NCI-H69 (cell line): ENCODE measurements around the gene STOML3.
"Not testable (repeated sequence)": the region's sequence is repeated elsewhere in the genome, so short reads cannot be mapped to it uniquely, and the experiment has no call there.

Experiments
- DNase-seq: peaks from one replicate; lab custom pipeline; 2025; lab: John Stamatoyannopoulos, UW

Gene STOML3, protein sequence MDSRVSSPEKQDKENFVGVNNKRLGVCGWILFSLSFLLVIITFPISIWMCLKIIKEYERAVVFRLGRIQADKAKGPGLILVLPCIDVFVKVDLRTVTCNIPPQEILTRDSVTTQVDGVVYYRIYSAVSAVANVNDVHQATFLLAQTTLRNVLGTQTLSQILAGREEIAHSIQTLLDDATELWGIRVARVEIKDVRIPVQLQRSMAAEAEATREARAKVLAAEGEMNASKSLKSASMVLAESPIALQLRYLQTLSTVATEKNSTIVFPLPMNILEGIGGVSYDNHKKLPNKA

DNA sequence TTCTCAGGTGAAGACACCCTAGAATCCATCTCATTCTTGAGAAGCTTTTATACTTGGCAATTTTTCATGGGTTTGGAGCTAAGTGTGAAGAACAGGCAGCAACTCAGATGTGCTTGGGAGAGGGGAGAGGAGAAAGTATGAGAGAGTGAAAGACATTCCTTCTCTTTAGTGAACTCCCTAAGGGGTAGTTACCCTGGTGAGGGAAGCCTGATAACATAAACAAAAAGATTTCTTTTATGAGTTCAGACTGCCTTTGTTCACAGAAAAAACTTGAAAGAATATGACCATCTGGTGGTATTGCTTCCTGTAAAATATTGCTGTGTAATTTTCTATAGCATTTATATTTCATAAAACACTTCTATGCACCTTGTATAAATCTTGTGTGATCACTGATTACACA, at the start of gene STOML3:
Gene STOML3, minus strand, starts transcription at position 139 of the 400 bp plus-strand sequence. Its CDS starts 110 bp downstream, at position 29.
- peak; percentile 58 for DNase-seq

GRCh38 chr13:39040206-39040605, 49.6 kb upstream of the STOML3 start:
- DNase-seq, result no peak

DNA sequence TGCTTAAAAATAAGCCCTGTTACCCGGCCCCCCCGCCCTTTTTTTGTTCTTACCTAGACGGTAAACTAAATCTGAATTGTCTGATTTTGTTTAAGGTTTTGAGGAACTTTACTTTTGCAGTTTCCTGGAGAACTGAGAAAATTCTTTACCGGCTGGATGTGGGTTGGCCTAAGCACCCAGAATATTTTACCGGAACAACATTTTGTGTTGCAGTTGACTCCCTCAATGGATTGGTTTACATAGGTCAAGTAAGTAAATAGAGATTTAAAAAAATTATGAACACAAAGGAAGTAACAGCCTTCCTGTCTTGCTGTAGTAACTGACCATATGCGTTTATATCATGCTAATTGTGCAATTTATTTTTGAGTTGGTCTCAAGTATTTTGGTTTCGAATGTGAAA, 48.4 kb upstream of the STOML3 start:
- peak; percentile 53 for DNase-seq

DNA sequence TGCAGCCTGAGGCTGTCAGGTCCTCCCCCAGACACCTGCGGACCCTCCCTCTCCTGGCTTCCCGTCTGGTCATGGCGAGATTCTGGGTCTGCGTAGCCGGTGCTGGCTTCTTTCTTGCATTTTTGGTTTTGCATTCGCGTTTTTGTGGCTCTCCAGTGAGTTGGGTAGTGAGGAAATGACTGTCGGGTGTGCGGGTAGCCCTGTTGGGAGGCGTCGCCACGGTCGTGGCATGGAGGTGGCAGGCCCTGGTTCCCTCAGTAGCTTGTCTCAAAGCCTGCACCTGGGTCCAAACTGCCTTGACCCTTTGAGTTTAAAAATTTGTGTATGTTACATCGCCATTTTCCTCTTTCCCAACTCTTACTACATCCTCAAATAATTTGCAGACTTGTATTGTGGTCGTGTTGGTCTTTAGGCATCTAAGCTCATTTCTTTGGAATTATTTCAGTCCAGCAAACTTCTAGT, 48.0 kb upstream of the STOML3 start:
- DNase-seq, result peak; percentile 80

DNA sequence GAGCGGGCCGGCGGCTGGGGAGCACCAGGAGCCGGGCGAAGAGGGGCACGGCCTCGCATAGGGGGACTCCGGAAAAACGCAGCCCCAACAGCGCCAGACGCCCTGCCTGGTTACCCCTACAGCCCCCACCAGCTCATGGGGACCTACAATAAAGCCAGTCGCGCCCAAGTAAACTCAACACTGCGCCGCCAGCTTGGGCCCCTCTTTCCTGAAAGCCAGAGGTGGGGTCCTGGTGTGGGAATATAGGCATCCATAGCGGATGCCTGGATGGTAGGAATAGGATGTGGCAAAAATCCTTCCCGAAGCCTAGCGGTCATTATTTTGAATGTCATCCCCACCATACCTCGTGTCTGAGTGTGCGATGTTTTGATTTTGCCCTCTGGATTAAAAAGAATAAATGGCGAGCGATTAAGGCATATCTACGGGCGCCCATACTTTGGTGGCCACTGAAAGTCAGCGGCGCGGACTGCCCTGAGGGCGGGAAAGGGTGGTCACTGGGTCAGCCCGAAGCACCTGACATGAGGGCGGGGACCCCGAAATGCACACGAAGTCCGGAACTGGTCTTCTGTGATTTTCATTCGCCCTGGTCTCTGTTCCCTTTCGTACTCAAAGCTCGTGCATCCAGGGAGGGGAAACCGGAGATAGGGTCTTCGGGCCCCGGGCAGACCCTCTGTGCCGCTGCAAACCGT, 47.4 kb upstream of the STOML3 start, which contains the start of the genes NHLRC3 and PROSER1:
Gene NHLRC3, plus strand, starts transcription at position 577 of the 689 bp plus-strand sequence. CDS start 184 bp downstream, outside the sequence.
Gene PROSER1, minus strand, starts transcription at position 210 of the 689 bp plus-strand sequence. CDS start 847 bp downstream, outside the sequence.
- peak; percentile 92 for DNase-seq

DNA sequence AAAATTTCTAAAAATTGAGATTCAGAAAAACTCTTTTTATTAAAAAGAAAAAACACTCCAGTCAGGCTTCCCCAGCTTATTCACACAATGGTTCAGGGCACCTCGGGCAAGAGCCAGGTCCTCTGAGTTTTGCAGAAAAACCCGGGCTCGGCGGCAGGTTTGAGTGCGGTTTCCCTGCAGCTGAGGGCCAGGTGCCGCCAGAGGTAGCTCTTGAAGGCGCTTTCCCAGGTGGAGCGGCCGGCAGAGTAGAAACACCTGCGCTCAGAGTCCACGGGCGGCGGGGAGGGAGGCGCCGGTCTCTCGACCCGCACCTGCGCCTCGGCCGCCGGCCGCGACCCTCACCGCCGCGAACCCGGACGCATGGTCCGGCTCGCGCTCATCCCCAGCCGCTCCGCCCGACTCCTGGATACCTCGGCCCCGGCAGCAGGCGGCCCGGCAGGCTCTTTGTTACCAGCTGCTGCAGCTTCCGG, 46.8 kb upstream of the STOML3 start:
- DNase-seq, result no peak

DNA sequence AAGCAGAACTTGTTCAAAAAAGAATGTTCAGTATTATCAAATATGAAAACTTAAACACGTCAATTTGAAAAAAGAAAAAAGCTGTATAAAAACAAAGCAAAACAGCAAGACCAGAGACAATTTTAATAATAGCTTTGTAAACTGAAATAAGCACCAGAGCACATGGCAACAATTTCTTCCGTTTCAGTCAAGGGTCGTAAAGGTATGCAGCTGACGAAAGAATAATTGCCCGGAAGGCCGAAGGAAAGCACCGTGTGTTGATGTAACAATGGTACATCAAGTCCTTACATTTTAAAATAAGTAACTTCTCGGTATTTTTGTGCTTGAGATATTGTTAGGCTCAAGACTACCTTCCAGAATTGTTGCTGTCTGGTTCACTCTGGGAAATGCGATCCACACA, 45.6 kb upstream of the STOML3 start:
- peak; percentile 62 for DNase-seq

GRCh38 chr13:39035799-39036198, 45.2 kb upstream of the STOML3 start:
- peak; percentile 7 for DNase-seq

DNA sequence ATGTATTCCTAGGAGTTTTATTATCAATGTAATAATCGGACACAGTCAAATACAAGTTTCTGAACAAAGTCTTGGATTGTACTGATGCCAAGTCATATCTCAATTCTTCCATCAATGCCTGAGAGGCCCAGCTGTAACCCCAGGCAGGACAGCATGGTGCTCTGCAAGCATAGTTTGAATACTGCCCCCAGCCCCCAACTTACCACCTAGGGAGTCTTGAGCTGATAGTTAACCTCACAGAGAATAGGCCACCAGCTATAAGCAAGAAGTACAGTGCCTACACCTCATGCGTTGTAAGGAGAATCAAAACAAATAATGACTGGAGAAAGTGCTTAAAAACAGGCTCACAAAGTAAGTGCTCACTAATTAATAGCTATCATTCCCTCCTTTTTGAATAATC, 44.6 kb upstream of the STOML3 start:
- peak; percentile 67 for DNase-seq

GRCh38 chr13:39034085-39034484, 43.5 kb upstream of the STOML3 start:
- peak; percentile 6 for DNase-seq

DNA sequence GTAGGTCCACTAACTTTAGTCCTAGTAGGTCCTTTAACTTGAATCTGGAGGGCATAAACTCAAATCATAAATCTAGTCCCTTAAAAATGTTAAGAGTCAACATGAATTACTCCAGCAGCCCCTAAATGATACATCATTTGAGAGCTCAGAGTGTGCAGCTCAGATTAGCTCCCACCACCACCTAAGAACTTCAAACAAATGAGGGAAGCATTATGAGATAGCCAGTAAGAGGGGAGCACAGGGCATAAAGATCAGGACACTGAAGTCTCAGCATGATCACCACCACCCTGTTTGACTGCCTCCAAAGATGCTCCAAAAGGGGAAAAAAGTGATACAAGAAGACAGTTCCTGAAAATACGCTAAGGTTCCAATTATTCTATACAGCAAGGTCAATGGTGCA, 41.5 kb upstream of the STOML3 start:
- no peak for DNase-seq

GRCh38 chr13:39025433-39025839, 34.8 kb upstream of the STOML3 start:
- DNase-seq, result peak; percentile 37

GRCh38 chr13:39023761-39024160, 33.1 kb upstream of the STOML3 start:
- DNase-seq, result no peak

- DNase-seq, result no peak
Observed at GRCh38 chr13:39023316-39023715, 32.7 kb upstream of the STOML3 start.

DNA sequence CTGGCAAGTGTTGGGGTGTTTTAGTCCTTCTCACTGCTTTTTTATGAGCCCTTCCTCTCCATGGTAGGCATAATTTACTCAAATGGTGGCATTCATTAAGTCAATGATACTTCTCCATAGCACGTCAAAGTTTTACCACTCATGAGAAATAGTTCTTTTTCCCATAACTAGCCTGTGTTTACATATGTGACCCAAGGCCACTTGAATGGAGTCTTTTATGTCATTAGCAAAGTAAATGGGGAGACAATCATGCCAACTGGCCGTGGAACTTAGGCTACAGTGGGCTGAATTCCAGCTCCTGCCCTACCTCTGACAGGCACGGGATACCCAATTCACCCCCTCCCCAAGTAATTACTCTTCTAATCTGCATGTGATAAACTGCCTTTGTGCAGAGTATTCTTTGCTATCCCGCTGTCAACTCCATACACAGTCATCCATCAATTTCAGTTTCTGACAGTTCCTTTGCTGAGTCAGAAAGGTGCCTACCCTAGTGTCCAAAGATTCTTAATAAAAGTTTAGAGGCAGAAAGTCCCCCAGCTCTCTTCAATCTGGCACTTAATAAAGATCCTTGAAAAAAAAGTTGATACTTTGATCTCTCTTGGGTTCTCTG, 30.3 kb upstream of the STOML3 start:
- DNase-seq, result peak; percentile 12

DNA sequence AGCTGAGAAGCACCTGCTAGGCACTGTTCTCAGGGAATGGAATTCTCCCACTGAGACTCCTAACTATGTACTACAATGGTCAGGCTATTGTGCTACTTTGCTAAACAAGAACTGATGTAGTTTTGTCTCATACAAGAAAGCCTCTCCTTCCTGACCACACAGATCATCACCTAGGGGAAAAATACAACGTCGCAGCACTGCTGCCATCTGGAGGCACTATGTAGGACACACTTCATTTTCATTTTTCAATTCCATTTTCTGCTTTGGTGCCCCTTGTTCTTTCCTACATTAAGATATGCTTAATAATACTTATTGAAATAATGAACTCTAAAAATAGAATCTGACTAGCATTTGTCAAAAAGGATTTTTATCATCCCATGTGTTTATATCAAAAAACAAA, 26.2 kb upstream of the STOML3 start:
- DNase-seq, result peak; percentile 70

DNA sequence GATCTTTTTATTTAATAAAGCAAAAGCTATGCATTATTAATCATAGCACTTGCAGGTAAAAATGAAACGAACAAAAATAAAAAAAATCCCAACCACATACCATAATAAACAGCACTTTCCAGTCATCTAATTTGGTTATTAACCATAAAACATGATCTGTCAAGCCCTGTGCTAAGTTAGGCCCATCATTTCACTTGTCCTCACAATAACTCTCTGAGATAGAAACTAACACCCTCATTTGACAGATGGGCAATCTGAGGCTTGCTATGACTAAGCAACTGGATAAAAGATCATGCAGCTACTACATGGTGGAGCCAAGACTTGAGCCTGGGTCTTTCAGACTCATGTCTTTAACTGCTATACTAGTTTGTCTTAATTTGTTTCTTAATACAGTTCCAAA, 25.5 kb upstream of the STOML3 start:
- peak; percentile 35 for DNase-seq

- DNase-seq, result no peak
Observed at GRCh38 chr13:39013462-39013861, 22.8 kb upstream of the STOML3 start.

- no peak for DNase-seq
Observed at GRCh38 chr13:39012608-39013007, 22.0 kb upstream of the STOML3 start.

- DNase-seq, result not testable (repeated sequence)
Observed at GRCh38 chr13:39006371-39007111, 15.9 kb upstream of the STOML3 start.

DNA sequence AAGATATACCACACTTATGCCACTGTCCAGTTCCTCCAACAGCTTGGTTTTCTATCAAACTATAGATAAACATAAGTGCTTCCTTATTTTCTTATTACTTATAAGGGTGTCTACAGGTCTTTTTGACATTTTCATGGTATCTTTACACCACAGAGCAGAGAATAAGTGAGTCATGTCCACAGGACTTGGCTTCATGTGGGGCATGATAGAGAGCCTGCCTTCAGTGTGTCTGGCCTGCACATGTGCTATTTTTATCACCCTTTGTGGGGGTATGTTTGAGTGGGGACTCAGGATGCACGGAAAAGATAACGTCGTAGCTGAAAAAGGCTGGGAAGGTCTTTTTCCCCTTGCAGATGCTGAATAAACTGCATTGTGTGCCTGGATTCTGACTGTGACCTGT, 8.1 kb upstream of the STOML3 start:
- no peak for DNase-seq

GRCh38 chr13:38993381-38993780, 2.8 kb upstream of the STOML3 start:
- no peak for DNase-seq
